GM23248 (cell line): Measurements from ENCODE around the gene CDNF.

Experiments used
- EZH2 ChIP-seq: fragments of 200-600 bp; sonication (generic); IDR thresholded peaks from 2 replicates; pipeline ENCODE4 v1.6.1; 2018; ENCODE audit warnings: antibody characterized with exemption, mild to moderate bottlenecking; ENCODE audit not compliant: insufficient read depth, poor library complexity, severe bottlenecking
- EZH2phosphoT487 ChIP-seq: fragments of 200-600 bp; sonication (generic); IDR thresholded peaks from 2 replicates; pipeline ENCODE4 v1.6.1; 2018; ENCODE audit warnings: antibody characterized with exemption, moderate library complexity, mild to moderate bottlenecking, low read depth; ENCODE audit not compliant: insufficient read depth

DNA sequence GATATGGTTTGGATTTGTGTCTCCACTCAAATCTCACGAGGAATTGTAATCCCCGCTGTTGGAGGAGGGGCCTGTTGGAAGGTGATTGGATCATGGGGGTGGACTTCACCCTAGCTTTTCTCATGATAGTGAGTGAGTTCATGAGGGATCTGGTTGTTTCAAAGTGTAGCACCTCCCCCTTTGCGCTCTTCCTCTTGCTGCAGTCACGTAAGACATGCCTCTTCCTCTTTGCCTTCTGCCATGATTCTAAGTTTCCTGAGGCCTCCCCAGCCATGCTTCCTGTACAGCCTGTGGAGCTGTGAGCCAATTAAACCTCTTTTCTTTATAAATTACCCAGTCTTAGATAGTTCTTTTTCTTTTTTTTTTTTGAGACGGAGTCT is 17.1 kb downstream of the CDNF start:
- TF ChIP-seq EZH2phosphoT487: no peak
- no peak for TF ChIP-seq EZH2
